Activated CD8-positive, alpha-beta memory T cell treated with anti-CD3 and anti-CD28 coated beads for 48 hours (primary cell): ENCODE measurements around the gene CACNA2D4.

Experiments used
- DNase-seq, 3 experiments: peaks; one replicate each; pipeline ENCODE4 v3.0.0-alpha.2; 2020; ENCODE audit warnings: low read depth in 2 of 3, low spot score in 2 of 3

Gene CACNA2D4

GRCh38 chr12:1806301-1807086 is 112.0 kb downstream of the CACNA2D4 start:
- DNase-seq, result no peak

GRCh38 chr12:1805441-1806081 is 112.9 kb downstream of the CACNA2D4 start:
- DNase-seq, result no peak

- DNase-seq, result peak; percentile 52 to 61 (median 56)
These were observed 113.7 kb downstream of the CACNA2D4 start for GRCh38 chr12:1804545-1805332.

GRCh38 chr12:1803736-1804135 is 114.7 kb downstream of the CACNA2D4 start:
- DNase-seq, result no peak

GRCh38 chr12:1801303-1801975 is 117.0 kb downstream of the CACNA2D4 start:
- DNase-seq, result no peak

- DNase-seq, result no peak
These were observed 117.8 kb downstream of the CACNA2D4 start for GRCh38 chr12:1800401-1801302.

GRCh38 chr12:1799882-1800400 is 118.5 kb downstream of the CACNA2D4 start:
- no peak for DNase-seq

GRCh38 chr12:1799051-1799881 is 119.2 kb downstream of the CACNA2D4 start:
- no peak for DNase-seq

GRCh38 chr12:1798641-1799020 is 119.8 kb downstream of the CACNA2D4 start:
- no peak for DNase-seq

- DNase-seq, result no peak
These were observed 120.3 kb downstream of the CACNA2D4 start for GRCh38 chr12:1797991-1798640.

- peak in 2 of 3 experiments; percentile 33 to 52 for DNase-seq
These were observed 121.2 kb downstream of the CACNA2D4 start for GRCh38 chr12:1797011-1797901.

GRCh38 chr12:1796515-1797010 is 121.9 kb downstream of the CACNA2D4 start:
- no peak for DNase-seq

GRCh38 chr12:1795785-1796514 is 122.5 kb downstream of the CACNA2D4 start:
- peak; percentile 83 to 94 (median 90) for DNase-seq

GRCh38 chr12:1795221-1795784 is 123.1 kb downstream of the CACNA2D4 start:
- no peak for DNase-seq

- no peak for DNase-seq
These were observed 123.9 kb downstream of the CACNA2D4 start for GRCh38 chr12:1794440-1795090.
